Activated CD4-positive, alpha-beta memory T cell treated with anti-CD3 and anti-CD28 coated beads for 36 hours (primary cell): ENCODE measurements around the gene RPS6KC1. TPM values are rescaled to one million over a fixed set of nuclear protein-coding genes. Genes with fewer than 3 reads are reported as not detected.
"Not testable (repeated sequence)": the region's sequence is repeated elsewhere in the genome, so short reads cannot be mapped to it uniquely, and the experiment has no call there.

ENCODE experiments used
- CTCF ChIA-PET: fragments of 350-600 bp; sonication (Branson Sonifier 250); formaldehyde crosslinking; loops from one replicate; lab custom pipeline; 2021; ENCODE audit warnings: antibody characterized with exemption, inconsistent platforms; lab: Charles Lee
- POLR2A ChIA-PET: fragments of 350-600 bp; sonication (Branson Sonifier 250); formaldehyde crosslinking; loops from one replicate; lab custom pipeline; 2021; ENCODE audit warnings: antibody characterized with exemption; lab: Charles Lee
- DNase-seq: peaks from one replicate; pipeline ENCODE4 v3.0.0-alpha.2; 2020
- H3K27ac Mint-ChIP-seq: one replicate; pipeline ENCODE4 v1.8.0; 2021; ENCODE audit warnings: mixed read lengths
- H3K27me3 Mint-ChIP-seq: one replicate; pipeline ENCODE4 v1.8.0; 2021; ENCODE audit warnings: mixed read lengths
- H3K36me3 Mint-ChIP-seq: one replicate; pipeline ENCODE4 v1.8.0; 2021; ENCODE audit warnings: mixed read lengths
- H3K4me1 Mint-ChIP-seq: one replicate; pipeline ENCODE4 v1.8.0; 2021; ENCODE audit warnings: low read depth, mixed read lengths
- H3K4me3 Mint-ChIP-seq: one replicate; pipeline ENCODE4 v1.8.0; 2021; ENCODE audit warnings: mild to moderate bottlenecking, mixed read lengths
- H3K9me3 Mint-ChIP-seq: one replicate; pipeline ENCODE4 v1.8.0; 2021; ENCODE audit warnings: mixed read lengths
- intact Hi-C: fragments of 100-400 bp; cut with micrococcal nuclease; formaldehyde crosslinking; loops from one replicate; pipeline ENCODE4 v1.15.1; 2023
- total RNA-seq, 2 experiments: library from RNA; stranded (reverse); gene quantifications; one replicate each; pipeline ENCODE4 v1.2.3, GENCODE V29; 2021

Gene RPS6KC1
- total RNA-seq, 2 experiments from 2014 or later, result 5.9 to 6.7 TPM

DNA sequence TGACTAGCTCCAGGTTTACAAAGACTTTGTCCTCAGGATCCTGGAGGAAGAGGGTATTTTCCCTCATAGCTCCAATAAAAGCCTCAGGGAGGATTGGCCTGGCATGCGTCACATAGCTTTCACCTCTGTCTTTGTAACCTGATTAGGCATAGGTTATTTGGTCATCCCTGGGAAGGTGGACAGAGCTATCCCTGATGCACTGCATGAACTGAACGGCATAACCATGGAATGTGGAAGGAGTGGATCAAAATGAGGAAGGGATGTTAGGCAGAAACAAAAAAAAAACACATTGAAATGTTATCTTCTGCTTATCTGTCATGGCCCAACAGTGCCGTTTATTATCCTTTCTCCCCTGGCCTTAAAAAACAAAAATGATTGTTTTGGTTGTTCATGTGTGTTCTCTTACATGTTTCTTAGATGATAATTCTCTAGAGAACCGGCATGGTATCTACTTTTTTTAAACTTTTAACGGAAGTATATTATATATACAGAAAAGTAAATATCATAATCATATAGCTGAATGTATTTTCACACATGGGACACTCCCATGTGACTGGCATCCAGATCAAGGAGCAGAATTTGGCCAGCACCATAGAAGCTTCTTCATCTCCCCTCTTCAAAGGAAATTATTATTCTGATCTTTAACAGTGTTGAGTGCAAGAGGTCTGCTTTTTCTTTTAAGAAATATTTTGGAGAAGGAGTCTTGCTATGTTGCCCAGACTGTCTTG is 85.3 kb downstream of the RPS6KC1 start:
- Mint-ChIP-seq H3K27ac (no peak overlapping the region), H3K36me3 (peaks cover 15% of the 10 kb centered on the region), H3K4me3 (no peak overlapping the region), H3K4me1 (peaks cover 7% of the 10 kb centered on the region), H3K9me3 (no peaks in the 10 kb centered on the region), H3K27me3 (no peaks in the 10 kb centered on the region)
- DNase-seq, result no peak
- POLR2A ChIA-PET, result interaction anchor here (0.7 kb wide), 1 partner anchor 24 kb away, joined by 4 read pairs; no protein-coding TSS in a partner anchor
- intact Hi-C loops, result no loop called here
- CTCF ChIA-PET, result interaction anchor here (1.3 kb wide), 1 partner anchor 13 kb away, joined by 7 read pairs; no protein-coding TSS in a partner anchor

DNA sequence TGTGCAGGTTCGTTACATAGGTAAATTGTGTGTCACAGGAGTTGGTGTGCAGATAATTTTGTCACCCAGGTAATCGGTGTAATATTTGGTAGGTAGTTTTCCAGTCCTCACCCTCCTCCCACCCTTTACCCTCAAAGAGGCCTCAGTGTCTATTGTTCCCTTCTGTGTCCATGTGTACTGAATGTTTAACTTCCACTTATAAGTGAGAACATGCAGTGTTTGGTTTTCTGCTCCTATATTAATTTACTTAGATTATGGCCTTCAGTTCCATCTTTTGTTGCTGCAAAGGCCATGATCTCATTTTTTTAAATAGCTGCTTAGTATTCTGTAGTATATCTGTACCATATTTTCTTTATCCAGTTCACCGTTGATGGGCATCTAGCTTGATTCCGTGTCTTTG is 87.3 kb downstream of the RPS6KC1 start:
- POLR2A ChIA-PET, result no interaction called here
- Mint-ChIP-seq H3K4me1 (peaks cover 9% of the 10 kb centered on the region), H3K27ac (no peak overlapping the region), H3K36me3 (peaks cover 15% of the 10 kb centered on the region), H3K9me3 (no peaks in the 10 kb centered on the region), H3K27me3 (no peaks in the 10 kb centered on the region), H3K4me3 (no peak overlapping the region)
- DNase-seq, result no peak
- CTCF ChIA-PET, result no interaction called here
- intact Hi-C loops, result no loop called here

DNA sequence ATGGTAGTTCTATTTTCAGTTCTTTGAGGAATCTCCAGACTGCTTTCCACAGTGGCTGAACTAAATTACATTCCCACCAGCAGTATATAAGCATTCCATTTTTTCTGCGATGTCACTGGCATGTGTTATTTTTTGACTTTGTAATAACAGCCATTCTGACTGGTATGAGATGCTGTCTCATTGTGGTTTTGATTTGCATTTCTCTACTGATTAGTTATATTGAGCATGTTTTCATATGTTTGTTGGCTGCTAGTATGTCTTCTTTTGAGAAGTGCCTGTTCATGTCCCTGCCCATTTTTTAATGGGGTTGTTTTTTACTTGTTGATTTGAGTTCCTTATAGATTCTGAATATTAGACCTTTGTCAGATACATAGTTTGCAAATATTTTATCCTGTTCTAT is 87.9 kb downstream of the RPS6KC1 start:
- Mint-ChIP-seq H3K36me3 (peaks cover 15% of the 10 kb centered on the region), H3K27me3 (no peaks in the 10 kb centered on the region), H3K4me1 (peaks cover 9% of the 10 kb centered on the region), H3K9me3 (no peaks in the 10 kb centered on the region), H3K4me3 (no peak overlapping the region), H3K27ac (no peak overlapping the region)
- CTCF ChIA-PET, result no interaction called here
- no peak for DNase-seq
- POLR2A ChIA-PET, result no interaction called here
- intact Hi-C loops, result no loop called here

DNA sequence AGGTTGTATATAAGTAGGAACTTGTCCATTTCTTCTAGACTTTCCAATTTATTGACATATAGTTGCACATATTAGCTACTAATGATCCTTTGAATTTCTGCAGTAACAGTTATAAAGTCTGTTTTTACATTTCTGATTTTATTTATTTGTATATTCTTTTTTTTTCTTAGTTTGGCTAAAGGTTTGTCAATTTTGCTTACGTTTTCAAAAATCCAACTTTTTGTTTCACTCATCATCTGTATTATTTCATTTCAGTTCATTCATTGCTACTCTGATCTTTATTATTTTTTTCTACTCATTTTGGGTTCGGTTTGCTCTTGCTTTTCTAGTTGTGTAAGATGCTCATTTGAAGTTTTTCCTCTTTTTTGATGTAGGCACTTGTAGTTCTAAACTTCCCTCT is 97.9 kb downstream of the RPS6KC1 start:
- no peaks in the 10 kb centered on the region for H3K27me3 Mint-ChIP-seq
- intact Hi-C loops, result no loop called here
- no peaks in the 10 kb centered on the region for H3K4me1 Mint-ChIP-seq

DNA sequence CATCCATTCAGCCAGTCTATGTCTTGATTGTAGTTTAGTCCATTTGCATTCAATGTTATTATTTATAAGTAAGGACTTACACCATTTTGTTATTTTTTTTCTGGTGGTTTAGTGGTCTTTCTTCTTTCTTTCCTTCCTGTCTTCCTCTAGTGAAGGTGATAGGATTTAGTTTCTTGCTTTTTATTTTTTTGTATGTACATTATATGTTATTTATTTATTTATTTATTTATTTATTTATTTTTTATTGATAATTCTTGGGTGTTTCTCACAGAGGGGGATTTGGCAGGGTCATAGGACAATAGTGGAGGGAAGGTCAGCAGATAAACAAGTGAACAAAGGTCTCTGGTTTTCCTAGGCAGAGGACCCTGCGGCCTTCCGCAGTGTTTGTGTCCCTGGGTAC is 99.0 kb downstream of the RPS6KC1 start:
- H3K4me3 Mint-ChIP-seq, H3K4me1 Mint-ChIP-seq, CTCF ChIA-PET, DNase-seq, intact Hi-C loops, H3K27me3 Mint-ChIP-seq, POLR2A ChIA-PET, H3K9me3 Mint-ChIP-seq, H3K27ac Mint-ChIP-seq: not testable (repeated sequence)
- peaks cover 27% of the 10 kb centered on the region for H3K36me3 Mint-ChIP-seq

More for the DNA sequence above, 97.9 kb downstream of the RPS6KC1 start:
- ChIA-PET POLR2A (no interaction called here), CTCF (no interaction called here)
- peaks cover 27% of the 10 kb centered on the region for H3K36me3 Mint-ChIP-seq
- DNase-seq, result no peak
- no peak overlapping the region for H3K27ac Mint-ChIP-seq
- H3K9me3 Mint-ChIP-seq, result no peaks in the 10 kb centered on the region
- no peak overlapping the region for H3K4me3 Mint-ChIP-seq

DNA sequence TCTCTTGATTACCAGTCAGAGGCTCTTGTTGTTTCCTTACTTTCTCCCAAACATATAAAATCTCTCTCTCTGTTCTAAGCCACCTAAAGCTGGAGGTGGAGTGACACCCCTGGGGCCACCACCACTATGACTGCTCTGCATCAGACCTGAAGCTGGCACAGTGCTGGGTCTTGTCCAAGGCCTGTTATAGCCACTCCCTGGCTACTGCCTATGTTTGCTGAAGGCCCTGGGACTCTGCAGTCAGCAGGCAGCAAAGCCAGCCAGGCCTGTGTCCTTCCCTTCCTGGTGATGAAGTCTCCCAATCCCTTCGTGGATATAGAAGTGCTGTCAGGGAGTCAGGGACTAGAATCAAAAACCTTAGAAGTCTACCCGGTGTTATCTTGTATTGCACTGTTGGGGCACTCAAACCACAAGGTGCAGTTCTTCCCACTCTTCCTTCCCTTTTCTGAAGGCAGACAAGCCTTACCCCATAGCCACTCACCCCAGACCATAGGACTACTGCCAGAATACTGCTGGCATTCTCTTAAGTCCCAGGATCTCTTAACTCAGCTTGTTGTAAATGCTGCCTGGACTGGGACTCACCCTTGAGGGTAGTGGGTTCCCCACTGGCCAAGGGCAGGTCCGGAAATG is 103.1 kb downstream of the RPS6KC1 start:
- Mint-ChIP-seq H3K4me1 (no peaks in the 10 kb centered on the region), H3K27ac (no peak overlapping the region), H3K9me3 (peaks cover 2% of the 10 kb centered on the region), H3K4me3 (no peak overlapping the region), H3K27me3 (no peaks in the 10 kb centered on the region), H3K36me3 (peaks cover 24% of the 10 kb centered on the region)
- intact Hi-C loops, result no loop called here
- CTCF ChIA-PET, result interaction anchor here (0.7 kb wide), 1 partner anchor 9 kb away, joined by 3 read pairs; no protein-coding TSS in a partner anchor
- no peak for DNase-seq
- POLR2A ChIA-PET, result no interaction called here

DNA sequence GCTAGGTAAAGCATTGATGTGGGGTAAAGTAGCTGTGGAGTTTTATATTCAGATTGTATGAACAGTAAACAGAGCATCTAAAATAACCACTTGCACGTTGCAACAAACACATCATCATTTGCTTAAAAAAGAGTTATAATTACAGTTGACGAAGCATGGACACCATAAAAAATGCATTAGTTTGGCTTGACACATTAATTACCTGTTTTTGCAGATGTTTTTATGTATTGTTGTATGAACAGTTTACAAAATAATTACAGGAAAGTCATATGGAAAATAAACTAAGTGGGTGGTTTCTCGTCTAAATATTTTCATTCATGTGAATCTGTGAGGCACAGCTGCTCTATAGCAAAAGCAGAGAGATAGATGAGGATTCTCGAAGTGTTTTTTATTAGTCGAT is 108.3 kb downstream of the RPS6KC1 start:
- H3K9me3 Mint-ChIP-seq, result peaks cover 7% of the 10 kb centered on the region
- H3K27me3 Mint-ChIP-seq, result no peaks in the 10 kb centered on the region
- peaks cover 21% of the 10 kb centered on the region for H3K36me3 Mint-ChIP-seq
- DNase-seq, result no peak
- H3K4me1 Mint-ChIP-seq, result no peaks in the 10 kb centered on the region
- H3K27ac Mint-ChIP-seq, result no peak overlapping the region
- intact Hi-C loops, result no loop called here
- POLR2A ChIA-PET, result no interaction called here
- CTCF ChIA-PET, result no interaction called here
- H3K4me3 Mint-ChIP-seq, result no peak overlapping the region

DNA sequence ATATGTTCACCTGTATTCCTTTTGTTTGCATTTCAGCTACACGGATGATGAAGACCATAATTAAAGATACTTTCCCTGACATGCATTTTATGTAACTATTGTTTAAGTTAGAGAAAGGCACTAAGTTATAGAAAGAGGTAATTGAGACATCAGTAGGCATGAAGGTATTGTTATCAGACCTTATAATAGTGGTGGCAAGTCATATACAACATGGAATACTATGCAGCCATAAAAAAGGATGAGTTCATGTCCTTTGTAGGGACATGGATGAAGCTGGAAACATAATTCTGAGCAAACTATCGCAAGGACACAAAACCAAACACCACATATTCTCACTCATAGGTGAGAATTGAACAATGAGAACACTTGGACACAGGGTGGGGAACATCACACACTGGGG is 109.4 kb downstream of the RPS6KC1 start:
- H3K27ac Mint-ChIP-seq, H3K27me3 Mint-ChIP-seq, CTCF ChIA-PET, H3K4me3 Mint-ChIP-seq, DNase-seq, POLR2A ChIA-PET, H3K4me1 Mint-ChIP-seq, H3K9me3 Mint-ChIP-seq, intact Hi-C loops: not testable (repeated sequence)
- H3K36me3 Mint-ChIP-seq, result peaks cover 21% of the 10 kb centered on the region

DNA sequence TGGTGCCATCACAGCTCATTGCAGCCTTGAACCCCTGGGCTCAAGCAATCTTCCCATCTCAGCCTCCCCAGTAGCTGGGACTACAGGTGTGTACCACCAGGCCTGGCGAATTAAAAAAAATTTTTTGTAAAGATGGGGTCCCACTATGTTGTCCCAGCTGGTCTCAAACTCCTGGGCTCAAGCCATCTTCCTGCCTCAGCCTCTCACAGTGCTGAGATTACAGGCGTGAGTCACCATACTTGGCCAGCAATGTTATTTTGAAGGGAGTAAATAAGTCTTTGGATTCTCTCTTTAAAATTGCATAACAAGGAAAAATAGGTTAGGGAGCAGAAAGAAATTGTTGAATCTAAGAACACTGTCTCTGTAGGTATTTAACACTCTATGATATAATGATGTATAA is 111.3 kb downstream of the RPS6KC1 start:
- Mint-ChIP-seq H3K27me3 (no peaks in the 10 kb centered on the region), H3K9me3 (peaks cover 5% of the 10 kb centered on the region), H3K4me3 (no peak overlapping the region), H3K36me3 (peaks cover 16% of the 10 kb centered on the region), H3K27ac (no peak overlapping the region), H3K4me1 (no peaks in the 10 kb centered on the region)
- CTCF ChIA-PET, result no interaction called here
- intact Hi-C loops, result no loop called here
- POLR2A ChIA-PET, result no interaction called here
- DNase-seq, result no peak

DNA sequence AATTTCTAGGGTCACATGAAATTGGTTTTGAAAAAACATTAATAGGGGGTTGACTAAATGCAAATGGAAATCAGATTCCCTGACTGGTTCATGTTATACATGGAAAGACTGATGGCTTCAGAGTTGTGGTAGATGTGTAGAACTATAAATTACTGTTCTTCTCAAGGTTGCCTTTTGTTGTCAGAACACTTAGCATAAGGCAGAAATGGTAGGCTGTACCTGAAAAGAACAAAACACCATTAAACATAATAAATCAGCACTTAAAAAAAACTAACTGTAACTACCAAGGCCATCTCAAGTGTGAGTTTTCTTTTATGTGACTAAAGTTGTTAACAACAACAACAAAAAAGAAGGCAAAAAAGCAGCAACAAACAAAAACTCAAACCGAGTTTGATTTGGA is 111.8 kb downstream of the RPS6KC1 start:
- POLR2A ChIA-PET, result no interaction called here
- Mint-ChIP-seq H3K4me3 (no peak overlapping the region), H3K36me3 (peaks cover 14% of the 10 kb centered on the region), H3K4me1 (no peaks in the 10 kb centered on the region), H3K9me3 (peaks cover 5% of the 10 kb centered on the region), H3K27me3 (no peaks in the 10 kb centered on the region), H3K27ac (no peak overlapping the region)
- intact Hi-C loops, result no loop called here
- DNase-seq, result no peak
- CTCF ChIA-PET, result no interaction called here

DNA sequence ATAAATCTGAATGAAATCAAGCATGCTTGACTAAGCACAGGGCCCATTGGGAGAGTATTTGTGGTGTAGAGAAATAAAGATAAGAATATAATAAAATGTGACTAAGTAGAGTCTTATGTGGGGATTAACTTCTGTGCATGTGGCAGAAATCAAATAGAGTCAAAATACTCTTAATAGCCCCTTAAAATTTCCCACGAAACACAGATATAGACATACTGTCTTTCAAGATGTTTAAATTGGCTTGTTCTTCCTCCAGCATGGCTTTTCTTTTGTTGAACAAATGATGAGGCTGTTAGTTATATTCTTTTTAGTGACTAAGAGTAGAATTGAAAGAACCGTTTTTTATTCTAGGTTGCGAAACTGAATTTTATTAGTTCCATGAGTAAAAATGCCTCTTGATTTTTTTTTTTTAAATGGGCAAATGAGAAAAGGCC is 112.3 kb downstream of the RPS6KC1 start:
- Mint-ChIP-seq H3K27ac (no peak overlapping the region), H3K27me3 (no peaks in the 10 kb centered on the region), H3K4me3 (no peak overlapping the region), H3K4me1 (no peaks in the 10 kb centered on the region), H3K36me3 (peaks cover 10% of the 10 kb centered on the region), H3K9me3 (peaks cover 5% of the 10 kb centered on the region)
- DNase-seq, result no peak
- intact Hi-C loops, result no loop called here
- ChIA-PET POLR2A (no interaction called here), CTCF (no interaction called here)

DNA sequence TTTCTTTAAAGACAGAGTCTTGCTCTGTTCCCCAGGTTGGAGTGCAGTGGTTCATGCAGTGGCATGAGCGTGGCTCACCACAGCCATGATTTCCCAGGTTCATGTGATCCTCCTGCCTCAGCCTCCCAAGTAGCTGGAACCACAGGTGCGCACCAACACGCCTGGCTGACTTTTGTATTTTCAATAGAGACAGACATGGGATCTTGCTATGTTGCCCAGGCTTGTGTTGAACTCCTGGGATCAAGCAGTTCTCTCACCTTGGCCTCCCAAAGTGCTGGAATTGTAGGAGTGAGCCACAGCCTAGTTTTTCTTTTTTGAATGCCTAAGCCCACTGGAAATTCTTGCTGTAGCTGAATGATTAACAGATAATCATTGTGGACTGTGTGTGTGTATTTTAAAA is 113.5 kb downstream of the RPS6KC1 start:
- DNase-seq, result no peak
- no peaks in the 10 kb centered on the region for H3K4me1 Mint-ChIP-seq
- peaks cover 7% of the 10 kb centered on the region for H3K36me3 Mint-ChIP-seq
- no peak overlapping the region for H3K4me3 Mint-ChIP-seq
- POLR2A ChIA-PET, result no interaction called here
- no peaks in the 10 kb centered on the region for H3K27me3 Mint-ChIP-seq
- H3K9me3 Mint-ChIP-seq, result peaks cover 2% of the 10 kb centered on the region
- intact Hi-C loops, result no loop called here
- H3K27ac Mint-ChIP-seq, result no peak overlapping the region
- CTCF ChIA-PET, result no interaction called here

DNA sequence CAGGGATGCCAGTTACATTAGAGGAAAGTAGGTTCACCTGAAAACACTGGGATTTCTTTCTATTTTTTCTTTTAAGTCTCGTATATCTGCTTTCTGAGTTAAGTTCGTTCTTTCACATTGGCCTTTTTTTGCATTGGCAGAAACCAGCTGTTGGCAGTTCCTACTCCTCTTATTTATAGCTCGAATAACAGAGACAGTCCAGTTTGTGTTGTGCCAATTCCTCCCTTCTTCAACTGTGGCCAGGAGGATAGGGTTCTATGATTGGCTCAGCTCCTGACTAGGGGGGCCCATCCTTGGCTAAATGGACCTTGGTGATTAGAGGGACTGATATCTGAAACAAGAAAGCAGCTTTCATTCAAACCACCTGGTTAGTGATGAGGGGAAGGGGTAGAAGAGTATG is 115.8 kb downstream of the RPS6KC1 start:
- no peak overlapping the region for H3K27ac Mint-ChIP-seq
- ChIA-PET POLR2A (no interaction called here), CTCF (no interaction called here)
- peaks cover 1% of the 10 kb centered on the region for H3K36me3 Mint-ChIP-seq
- no peak overlapping the region for H3K4me3 Mint-ChIP-seq
- H3K9me3 Mint-ChIP-seq, result no peaks in the 10 kb centered on the region
- H3K27me3 Mint-ChIP-seq, result no peaks in the 10 kb centered on the region
- DNase-seq, result no peak
- intact Hi-C loops, result no loop called here
- H3K4me1 Mint-ChIP-seq, result no peaks in the 10 kb centered on the region
